ENCODE measurements around the gene TMCC3.
"Not testable (repeated sequence)": the region's sequence is repeated elsewhere in the genome, so short reads cannot be mapped to it uniquely, and the experiment has no call there.

TMCC3 gene

DNA sequence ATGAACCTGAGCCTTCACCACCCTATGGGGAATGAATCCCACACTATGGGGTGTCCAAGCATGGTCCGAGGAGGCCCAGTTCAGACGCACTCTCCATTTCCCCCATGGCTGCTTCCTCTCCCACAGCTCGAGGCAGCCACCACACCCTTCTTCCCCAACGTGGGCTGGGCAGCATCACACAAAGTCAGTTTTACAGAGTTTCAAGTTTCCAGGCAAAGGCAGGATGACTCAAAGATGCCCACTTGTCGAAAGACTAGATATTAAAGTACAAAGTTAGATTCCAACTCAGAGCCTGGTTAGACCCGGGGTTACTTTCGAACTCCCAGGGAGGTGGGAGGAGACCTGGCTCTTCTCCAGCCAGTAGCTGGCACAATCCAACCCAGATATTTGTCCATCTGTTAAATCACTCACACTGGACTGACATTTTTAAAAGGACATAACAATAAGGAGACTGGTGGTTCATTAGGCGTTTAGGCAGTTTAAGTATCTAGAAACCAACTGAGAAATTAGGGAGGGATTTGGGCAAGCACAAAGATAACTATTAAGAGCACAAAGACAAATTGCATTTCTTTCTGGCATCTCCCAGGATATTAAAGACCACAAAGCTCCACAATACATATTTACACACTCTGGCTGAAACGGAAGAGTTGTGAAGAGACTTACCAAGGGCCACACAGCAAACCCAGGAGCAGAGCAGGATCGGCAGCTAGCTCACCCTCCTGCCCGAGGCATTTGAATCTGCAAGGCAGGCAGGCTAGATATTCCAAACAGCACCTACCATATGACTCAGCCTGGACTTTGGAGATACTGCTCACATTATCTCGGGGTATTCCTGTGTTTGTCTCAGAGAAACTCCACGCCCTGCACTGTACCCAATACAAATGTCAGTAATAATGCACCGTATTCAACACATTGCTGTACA is 34.8 kb downstream of the TMCC3 start:
- DNase-seq (ENCODE audit: low spot score), result peak; percentile 80
- ChIA-PET POLR2A (ENCODE audit: low non-redundant PET) (no interaction called here), CTCF (no interaction called here)
- TF ChIP-seq CTCF (conservative IDR thresholded peaks at IDR 0.05; ENCODE audit: low read depth), result no peak
- H3K27ac ChIP-seq, result peak overlapping the region; percentile 85

- no peak for TF ChIP-seq CTCF (conservative IDR thresholded peaks at IDR 0.05; ENCODE audit: low read depth)
- peak; percentile 7 for DNase-seq (ENCODE audit: low spot score)
- ChIA-PET CTCF (interaction anchor here (0.6 kb wide), 1 partner anchor 70 kb away, joined by 3 read pairs; no protein-coding TSS in a partner anchor), POLR2A (ENCODE audit: low non-redundant PET) (no interaction called here)
- peak overlapping the region; percentile 85 for H3K27ac ChIP-seq
Measured at GRCh38 chr12:94614288-94614721, 36.1 kb downstream of the TMCC3 start.

GRCh38 chr12:94609917-94610443 is 40.4 kb downstream of the TMCC3 start:
- POLR2A ChIA-PET (ENCODE audit: low non-redundant PET), result no interaction called here
- CTCF ChIA-PET, result no interaction called here

GRCh38 chr12:94606810-94607209 is 43.5 kb downstream of the TMCC3 start:
- H3K27ac ChIP-seq; DNase-seq (ENCODE audit: low spot score); POLR2A ChIA-PET (ENCODE audit: low non-redundant PET); CTCF ChIA-PET: not testable (repeated sequence)

More at GRCh38 chr12:94609917-94610443, 40.4 kb downstream of the TMCC3 start:
- TF ChIP-seq CTCF (conservative IDR thresholded peaks at IDR 0.05; ENCODE audit: low read depth), result no peak
- no peak for DNase-seq (ENCODE audit: low spot score)
- H3K27ac ChIP-seq, result no peak overlapping the region

DNA sequence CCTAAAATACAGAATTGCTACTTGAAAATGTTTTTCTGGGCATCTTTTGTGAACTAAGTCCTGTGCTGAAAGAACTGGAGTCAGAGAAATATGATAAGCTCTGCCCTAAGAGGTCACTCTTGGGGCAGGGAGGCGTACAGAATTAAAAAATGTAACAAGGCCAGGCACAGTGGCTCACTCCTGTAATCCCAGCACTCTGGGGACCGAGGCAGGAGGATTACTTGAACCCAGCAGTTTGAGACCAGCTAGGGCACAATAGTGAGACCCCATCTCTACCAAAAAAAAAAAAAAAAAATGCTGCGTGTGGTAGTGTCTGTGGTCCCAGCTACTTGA is 46.0 kb downstream of the TMCC3 start:
- no peak overlapping the region for H3K27ac ChIP-seq
- TF ChIP-seq CTCF (conservative IDR thresholded peaks at IDR 0.05; ENCODE audit: low read depth), result no peak
- CTCF ChIA-PET, result interaction anchor here (0.6 to 0.7 kb wide), 4 partner anchors 11 to 69 kb away, joined by 3 to 7 read pairs (median 4); no protein-coding TSS in a partner anchor
- POLR2A ChIA-PET (ENCODE audit: low non-redundant PET), result no interaction called here
- no peak for DNase-seq (ENCODE audit: low spot score)

GRCh38 chr12:94603434-94604365 is 46.7 kb downstream of the TMCC3 start:
- ChIA-PET POLR2A (ENCODE audit: low non-redundant PET) (no interaction called here), CTCF (interaction anchor here (0.6 to 0.7 kb wide), 6 partner anchors 11 to 35 kb away, joined by 3 to 7 read pairs (median 3); no protein-coding TSS in a partner anchor)
- peak; percentile 52 for TF ChIP-seq CTCF (conservative IDR thresholded peaks at IDR 0.05; ENCODE audit: low read depth)
- DNase-seq (ENCODE audit: low spot score), result peak; percentile 48
- no peak overlapping the region for H3K27ac ChIP-seq
